GM23338 (cell line): Measurements from ENCODE around the gene HVCN1. TPM values are rescaled to one million over a fixed set of nuclear protein-coding genes. Genes with fewer than 3 reads are reported as not detected.

Source experiments
- ATAC-seq: fragments of 200-7000 bp; cut with Tn5 transposase; 3 replicates; pipeline ENCODE4 v1.9.1; 2020
- DNase-seq: peaks from one replicate; pipeline ENCODE4 v3.0.0-alpha.2; 2015; ENCODE audit warnings: low spot score
- H2AFZ ChIP-seq: fragments of 200-600 bp; sonication (generic); 2 replicates; pipeline ENCODE4 v1.8.0; 2016; ENCODE audit warnings: antibody characterized with exemption, mild to moderate bottlenecking, moderate library complexity
- H3F3A ChIP-seq: fragments of 200-600 bp; sonication (generic); replicated peaks from 2 replicates; pipeline ENCODE4 v1.8.0; 2017; ENCODE audit warnings: antibody characterized with exemption, mixed run types, low read depth
- H3K27ac ChIP-seq: fragments of 200-600 bp; sonication (generic); 2 replicates; pipeline ENCODE4 v1.6.1; 2016; ENCODE audit warnings: low read depth
- H3K27me3 ChIP-seq: fragments of 200-600 bp; sonication (generic); 2 replicates; pipeline ENCODE4 v1.8.0; 2016; ENCODE audit warnings: mild to moderate bottlenecking, mixed run types, moderate library complexity; ENCODE audit not compliant: insufficient read depth
- H3K36me3 ChIP-seq: fragments of 200-600 bp; sonication (generic); 2 replicates; pipeline ENCODE4 v1.8.0; 2016; ENCODE audit warnings: mild to moderate bottlenecking; ENCODE audit not compliant: insufficient read depth
- H3K4me1 ChIP-seq: fragments of 200-600 bp; sonication (generic); 2 replicates; pipeline ENCODE4 v1.8.0; 2016; ENCODE audit warnings: mild to moderate bottlenecking, moderate library complexity; ENCODE audit not compliant: insufficient read depth
- H3K4me2 ChIP-seq: fragments of 200-600 bp; sonication (generic); 2 replicates; pipeline ENCODE4 v1.7.1; 2017; ENCODE audit warnings: mixed run types
- H3K4me3 ChIP-seq: fragments of 200-600 bp; sonication (generic); 2 replicates; pipeline ENCODE4 v1.6.1; 2016; ENCODE audit warnings: mixed run types
- H3K79me2 ChIP-seq: fragments of 200-600 bp; sonication (generic); replicated peaks from 2 replicates; pipeline ENCODE4 v1.8.0; 2017; ENCODE audit warnings: mild to moderate bottlenecking; ENCODE audit not compliant: insufficient read depth
- H3K9me2 ChIP-seq: fragments of 200-600 bp; sonication (generic); 2 replicates; pipeline ENCODE4 v1.8.0; 2017; ENCODE audit not compliant: insufficient read depth
- H4K20me1 ChIP-seq: fragments of 200-600 bp; sonication (generic); replicated peaks from 2 replicates; pipeline ENCODE4 v1.8.0; 2017; ENCODE audit warnings: mild to moderate bottlenecking; ENCODE audit not compliant: insufficient read depth
- H3K27ac Mint-ChIP-seq: 2 replicates; pipeline ENCODE4 v1.8.0; 2020; ENCODE audit warnings: inconsistent platforms, mild to moderate bottlenecking, moderate library complexity, mixed read lengths
- H3K27me3 Mint-ChIP-seq: 3 replicates; pipeline ENCODE4 v1.8.0; 2022; ENCODE audit warnings: low read depth, mild to moderate bottlenecking, moderate library complexity, mixed read lengths, inconsistent platforms; ENCODE audit not compliant: insufficient read depth, poor library complexity
- H3K36me3 Mint-ChIP-seq: 3 replicates; pipeline ENCODE4 v1.8.0; 2021; ENCODE audit warnings: low read depth, mild to moderate bottlenecking, inconsistent platforms, moderate library complexity, mixed read lengths
- H3K4me1 Mint-ChIP-seq: 3 replicates; pipeline ENCODE4 v1.8.0; 2020; ENCODE audit warnings: mild to moderate bottlenecking, inconsistent platforms, mixed read lengths
- H3K4me3 Mint-ChIP-seq: 3 replicates; pipeline ENCODE4 v1.8.0; 2021; ENCODE audit warnings: moderate library complexity, mild to moderate bottlenecking, inconsistent platforms, mixed read lengths
- H3K9me3 Mint-ChIP-seq: 3 replicates; pipeline ENCODE4 v1.8.0; 2020; ENCODE audit warnings: moderate library complexity, mild to moderate bottlenecking, inconsistent platforms, mixed read lengths
- CREB1 ChIP-seq: fragments of 250-450 bp; sonication (Bioruptor Pico); IDR thresholded peaks from 2 replicates; pipeline ENCODE4 v1.5.0; 2020; ENCODE audit warnings: low read depth, mild to moderate bottlenecking, moderate library complexity
- EZH2 ChIP-seq: fragments of 200-600 bp; sonication (generic); IDR thresholded peaks from one replicate; pipeline ENCODE4 v1.8.0; 2017; ENCODE audit warnings: antibody characterized with exemption, mild to moderate bottlenecking, low read depth; ENCODE audit not compliant: unreplicated experiment
- EZH2phosphoT487 ChIP-seq: fragments of 200-600 bp; sonication (generic); IDR thresholded peaks from one replicate; pipeline ENCODE4 v1.8.1; 2018; ENCODE audit warnings: antibody characterized with exemption; ENCODE audit not compliant: unreplicated experiment
- JUNB ChIP-seq: IDR thresholded peaks from one replicate; pipeline ENCODE4 v1.6.1; 2016; ENCODE audit warnings: antibody characterized with exemption; ENCODE audit not compliant: unreplicated experiment
- NANOG ChIP-seq: IDR thresholded peaks from 2 replicates; pipeline ENCODE4 v1.6.1; 2016; ENCODE audit warnings: antibody characterized with exemption, borderline replicate concordance
- POLR2AphosphoS5 ChIP-seq: IDR thresholded peaks from 2 replicates; pipeline ENCODE4 v1.6.1; 2016; ENCODE audit warnings: antibody characterized with exemption, low read depth
- STAT1 ChIP-seq: IDR thresholded peaks from one replicate; pipeline ENCODE4 v1.6.1; 2016; ENCODE audit warnings: antibody characterized with exemption; ENCODE audit not compliant: unreplicated experiment
- ZNF114 ChIP-seq: fragments of 250-450 bp; sonication (Bioruptor Pico); IDR thresholded peaks from 2 replicates; pipeline ENCODE4 v1.5.0; 2020; ENCODE audit warnings: mild to moderate bottlenecking, moderate library complexity
- ZNF331 ChIP-seq: fragments of 250-450 bp; sonication (Bioruptor Pico); IDR thresholded peaks from 2 replicates; pipeline ENCODE4 v1.5.0; 2020; ENCODE audit warnings: low read depth, mild to moderate bottlenecking, moderate library complexity
- polyA plus RNA-seq: library from polyadenylated mRNA; unstranded; fragments of >200 nt; fragmentation: Nextera tagmentation; extraction: Ambion mirVana; gene quantifications from 2 replicates; pipeline ENCODE4 v1.2.1, GENCODE V29; 2016
- total RNA-seq: library from RNA; depleted of rRNA; stranded (reverse); fragments of >200 nt; shearing (Covaris generic); gene quantifications from 2 replicates; pipeline ENCODE4 v1.2.3, GENCODE V29; 2014
- TF ChIP-seq, protein P1 (sequence below): IDR thresholded peaks from 2 replicates; pipeline ENCODE4 v1.6.1; 2016; ENCODE audit warnings: antibody characterized with exemption
- TF ChIP-seq, protein P2 (sequence below), 2 experiments: fragments of 200-600 bp in 1 of 2; sonication (generic) in 1 of 2; conservative IDR thresholded peaks; 2 replicates each; pipeline versions ENCODE4 v1.5.1 to v1.6.1; 2016 to 2017; ENCODE audit warnings: antibody characterized with exemption in 2 of 2, low read depth in 2 of 2, mild to moderate bottlenecking in 2 of 2, moderate library complexity in 1 of 2
- TF ChIP-seq, protein P3 (sequence below): fragments of 250-450 bp; sonication (Bioruptor Pico); IDR thresholded peaks from 2 replicates; pipeline ENCODE4 v1.5.0; 2020; ENCODE audit warnings: mild to moderate bottlenecking, moderate library complexity
- TF ChIP-seq, protein P4 (sequence below): IDR thresholded peaks from one replicate; pipeline ENCODE4 v1.6.1; 2018; ENCODE audit warnings: antibody characterized with exemption; ENCODE audit not compliant: unreplicated experiment

HVCN1 gene
- total and polyA plus RNA-seq, 2 experiments from 2014 or later: 10.4 to 10.7 TPM

DNA sequence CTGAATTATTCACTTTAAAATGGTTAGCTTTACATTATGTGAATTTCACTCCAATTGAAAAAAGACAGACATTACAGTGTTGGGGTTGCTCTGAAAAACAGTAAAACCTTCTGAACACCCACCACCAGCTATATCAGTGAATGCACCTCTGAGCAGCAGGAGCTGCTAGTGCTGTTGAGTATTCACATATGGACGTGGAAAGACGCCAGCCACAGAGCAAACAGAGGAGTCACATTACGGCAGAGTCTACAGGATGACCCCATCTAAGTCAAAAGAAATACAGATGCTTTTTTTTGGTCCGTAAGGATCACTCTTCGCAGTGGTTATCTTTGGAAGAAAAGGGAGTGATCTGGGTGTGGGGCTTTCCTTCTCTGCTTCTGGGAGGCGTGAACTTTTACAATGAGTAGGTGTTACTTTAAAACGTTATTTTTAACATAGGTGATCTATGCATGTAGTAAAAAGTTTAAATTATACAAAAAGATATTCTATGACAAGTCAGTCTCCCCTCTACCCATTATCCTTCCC lies 4.5 kb downstream of the HVCN1 start:
- H3K4me1 Mint-ChIP-seq: peaks cover 4% of the 10 kb centered on the region; the same call in 1 of the 3 replicates
- Histone ChIP-seq H3F3A (no peaks in the 10 kb centered on the region), H3K9me2 (no peaks in the 10 kb centered on the region), H3K27ac (0 out of 2 replicates have a peak overlapping the region, but pooled peaks have one; percentile 26), H2AFZ (no peak overlapping the region), H3K4me1 (no peaks in the 10 kb centered on the region), H3K4me3 (no peak overlapping the region), H3K4me2 (no peak overlapping the region), H3K36me3 (no peaks in the 10 kb centered on the region), H3K79me2 (no peaks in the 10 kb centered on the region), H4K20me1 (no peaks in the 10 kb centered on the region), H3K27me3 (peaks cover 15% of the 10 kb centered on the region)
- no peak for DNase-seq
- no peaks in the 10 kb centered on the region; the same call in none of the 3 replicates for H3K36me3 Mint-ChIP-seq
- no peak for TF ChIP-seq EZH2phosphoT487
- no peak for TF ChIP-seq POLR2AphosphoS5
- TF ChIP-seq NANOG: no peak
- no peak for TF ChIP-seq ZNF114 (CRISPR knock-in tag)
- TF ChIP-seq STAT1: no peak
- no peak for TF ChIP-seq CREB1 (CRISPR knock-in tag)
- TF ChIP-seq, protein P1, sequence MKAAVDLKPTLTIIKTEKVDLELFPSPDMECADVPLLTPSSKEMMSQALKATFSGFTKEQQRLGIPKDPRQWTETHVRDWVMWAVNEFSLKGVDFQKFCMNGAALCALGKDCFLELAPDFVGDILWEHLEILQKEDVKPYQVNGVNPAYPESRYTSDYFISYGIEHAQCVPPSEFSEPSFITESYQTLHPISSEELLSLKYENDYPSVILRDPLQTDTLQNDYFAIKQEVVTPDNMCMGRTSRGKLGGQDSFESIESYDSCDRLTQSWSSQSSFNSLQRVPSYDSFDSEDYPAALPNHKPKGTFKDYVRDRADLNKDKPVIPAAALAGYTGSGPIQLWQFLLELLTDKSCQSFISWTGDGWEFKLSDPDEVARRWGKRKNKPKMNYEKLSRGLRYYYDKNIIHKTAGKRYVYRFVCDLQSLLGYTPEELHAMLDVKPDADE: no peak
- TF ChIP-seq EZH2: no peak
- no peak for TF ChIP-seq JUNB
- TF ChIP-seq, protein P2, sequence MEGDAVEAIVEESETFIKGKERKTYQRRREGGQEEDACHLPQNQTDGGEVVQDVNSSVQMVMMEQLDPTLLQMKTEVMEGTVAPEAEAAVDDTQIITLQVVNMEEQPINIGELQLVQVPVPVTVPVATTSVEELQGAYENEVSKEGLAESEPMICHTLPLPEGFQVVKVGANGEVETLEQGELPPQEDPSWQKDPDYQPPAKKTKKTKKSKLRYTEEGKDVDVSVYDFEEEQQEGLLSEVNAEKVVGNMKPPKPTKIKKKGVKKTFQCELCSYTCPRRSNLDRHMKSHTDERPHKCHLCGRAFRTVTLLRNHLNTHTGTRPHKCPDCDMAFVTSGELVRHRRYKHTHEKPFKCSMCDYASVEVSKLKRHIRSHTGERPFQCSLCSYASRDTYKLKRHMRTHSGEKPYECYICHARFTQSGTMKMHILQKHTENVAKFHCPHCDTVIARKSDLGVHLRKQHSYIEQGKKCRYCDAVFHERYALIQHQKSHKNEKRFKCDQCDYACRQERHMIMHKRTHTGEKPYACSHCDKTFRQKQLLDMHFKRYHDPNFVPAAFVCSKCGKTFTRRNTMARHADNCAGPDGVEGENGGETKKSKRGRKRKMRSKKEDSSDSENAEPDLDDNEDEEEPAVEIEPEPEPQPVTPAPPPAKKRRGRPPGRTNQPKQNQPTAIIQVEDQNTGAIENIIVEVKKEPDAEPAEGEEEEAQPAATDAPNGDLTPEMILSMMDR (conservative IDR thresholded peaks at IDR 0.05; ENCODE audit: low read depth in 2 of 2): no peak
- TF ChIP-seq ZNF331: no peak
- TF ChIP-seq, protein P3, sequence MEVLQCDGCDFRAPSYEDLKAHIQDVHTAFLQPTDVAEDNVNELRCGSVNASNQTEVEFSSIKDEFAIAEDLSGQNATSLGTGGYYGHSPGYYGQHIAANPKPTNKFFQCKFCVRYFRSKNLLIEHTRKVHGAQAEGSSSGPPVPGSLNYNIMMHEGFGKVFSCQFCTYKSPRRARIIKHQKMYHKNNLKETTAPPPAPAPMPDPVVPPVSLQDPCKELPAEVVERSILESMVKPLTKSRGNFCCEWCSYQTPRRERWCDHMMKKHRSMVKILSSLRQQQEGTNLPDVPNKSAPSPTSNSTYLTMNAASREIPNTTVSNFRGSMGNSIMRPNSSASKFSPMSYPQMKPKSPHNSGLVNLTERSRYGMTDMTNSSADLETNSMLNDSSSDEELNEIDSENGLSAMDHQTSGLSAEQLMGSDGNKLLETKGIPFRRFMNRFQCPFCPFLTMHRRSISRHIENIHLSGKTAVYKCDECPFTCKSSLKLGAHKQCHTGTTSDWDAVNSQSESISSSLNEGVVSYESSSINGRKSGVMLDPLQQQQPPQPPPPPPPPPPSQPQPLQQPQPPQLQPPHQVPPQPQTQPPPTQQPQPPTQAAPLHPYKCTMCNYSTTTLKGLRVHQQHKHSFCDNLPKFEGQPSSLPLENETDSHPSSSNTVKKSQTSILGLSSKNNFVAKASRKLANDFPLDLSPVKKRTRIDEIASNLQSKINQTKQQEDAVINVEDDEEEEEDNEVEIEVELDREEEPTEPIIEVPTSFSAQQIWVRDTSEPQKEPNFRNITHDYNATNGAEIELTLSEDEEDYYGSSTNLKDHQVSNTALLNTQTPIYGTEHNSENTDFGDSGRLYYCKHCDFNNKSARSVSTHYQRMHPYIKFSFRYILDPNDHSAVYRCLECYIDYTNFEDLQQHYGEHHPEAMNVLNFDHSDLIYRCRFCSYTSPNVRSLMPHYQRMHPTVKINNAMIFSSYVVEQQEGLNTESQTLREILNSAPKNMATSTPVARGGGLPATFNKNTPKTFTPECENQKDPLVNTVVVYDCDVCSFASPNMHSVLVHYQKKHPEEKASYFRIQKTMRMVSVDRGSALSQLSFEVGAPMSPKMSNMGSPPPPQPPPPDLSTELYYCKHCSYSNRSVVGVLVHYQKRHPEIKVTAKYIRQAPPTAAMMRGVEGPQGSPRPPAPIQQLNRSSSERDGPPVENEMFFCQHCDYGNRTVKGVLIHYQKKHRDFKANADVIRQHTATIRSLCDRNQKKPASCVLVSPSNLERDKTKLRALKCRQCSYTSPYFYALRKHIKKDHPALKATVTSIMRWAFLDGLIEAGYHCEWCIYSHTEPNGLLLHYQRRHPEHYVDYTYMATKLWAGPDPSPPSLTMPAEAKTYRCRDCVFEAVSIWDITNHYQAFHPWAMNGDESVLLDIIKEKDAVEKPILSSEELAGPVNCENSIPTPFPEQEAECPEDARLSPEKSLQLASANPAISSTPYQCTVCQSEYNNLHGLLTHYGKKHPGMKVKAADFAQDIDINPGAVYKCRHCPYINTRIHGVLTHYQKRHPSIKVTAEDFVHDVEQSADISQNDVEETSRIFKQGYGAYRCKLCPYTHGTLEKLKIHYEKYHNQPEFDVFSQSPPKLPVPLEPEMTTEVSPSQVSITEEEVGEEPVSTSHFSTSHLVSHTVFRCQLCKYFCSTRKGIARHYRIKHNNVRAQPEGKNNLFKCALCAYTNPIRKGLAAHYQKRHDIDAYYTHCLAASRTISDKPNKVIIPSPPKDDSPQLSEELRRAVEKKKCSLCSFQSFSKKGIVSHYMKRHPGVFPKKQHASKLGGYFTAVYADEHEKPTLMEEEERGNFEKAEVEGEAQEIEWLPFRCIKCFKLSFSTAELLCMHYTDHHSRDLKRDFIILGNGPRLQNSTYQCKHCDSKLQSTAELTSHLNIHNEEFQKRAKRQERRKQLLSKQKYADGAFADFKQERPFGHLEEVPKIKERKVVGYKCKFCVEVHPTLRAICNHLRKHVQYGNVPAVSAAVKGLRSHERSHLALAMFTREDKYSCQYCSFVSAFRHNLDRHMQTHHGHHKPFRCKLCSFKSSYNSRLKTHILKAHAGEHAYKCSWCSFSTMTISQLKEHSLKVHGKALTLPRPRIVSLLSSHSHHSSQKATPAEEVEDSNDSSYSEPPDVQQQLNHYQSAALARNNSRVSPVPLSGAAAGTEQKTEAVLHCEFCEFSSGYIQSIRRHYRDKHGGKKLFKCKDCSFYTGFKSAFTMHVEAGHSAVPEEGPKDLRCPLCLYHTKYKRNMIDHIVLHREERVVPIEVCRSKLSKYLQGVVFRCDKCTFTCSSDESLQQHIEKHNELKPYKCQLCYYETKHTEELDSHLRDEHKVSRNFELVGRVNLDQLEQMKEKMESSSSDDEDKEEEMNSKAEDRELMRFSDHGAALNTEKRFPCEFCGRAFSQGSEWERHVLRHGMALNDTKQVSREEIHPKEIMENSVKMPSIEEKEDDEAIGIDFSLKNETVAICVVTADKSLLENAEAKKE (CRISPR knock-in tag): no peak
- TF ChIP-seq, protein P4, sequence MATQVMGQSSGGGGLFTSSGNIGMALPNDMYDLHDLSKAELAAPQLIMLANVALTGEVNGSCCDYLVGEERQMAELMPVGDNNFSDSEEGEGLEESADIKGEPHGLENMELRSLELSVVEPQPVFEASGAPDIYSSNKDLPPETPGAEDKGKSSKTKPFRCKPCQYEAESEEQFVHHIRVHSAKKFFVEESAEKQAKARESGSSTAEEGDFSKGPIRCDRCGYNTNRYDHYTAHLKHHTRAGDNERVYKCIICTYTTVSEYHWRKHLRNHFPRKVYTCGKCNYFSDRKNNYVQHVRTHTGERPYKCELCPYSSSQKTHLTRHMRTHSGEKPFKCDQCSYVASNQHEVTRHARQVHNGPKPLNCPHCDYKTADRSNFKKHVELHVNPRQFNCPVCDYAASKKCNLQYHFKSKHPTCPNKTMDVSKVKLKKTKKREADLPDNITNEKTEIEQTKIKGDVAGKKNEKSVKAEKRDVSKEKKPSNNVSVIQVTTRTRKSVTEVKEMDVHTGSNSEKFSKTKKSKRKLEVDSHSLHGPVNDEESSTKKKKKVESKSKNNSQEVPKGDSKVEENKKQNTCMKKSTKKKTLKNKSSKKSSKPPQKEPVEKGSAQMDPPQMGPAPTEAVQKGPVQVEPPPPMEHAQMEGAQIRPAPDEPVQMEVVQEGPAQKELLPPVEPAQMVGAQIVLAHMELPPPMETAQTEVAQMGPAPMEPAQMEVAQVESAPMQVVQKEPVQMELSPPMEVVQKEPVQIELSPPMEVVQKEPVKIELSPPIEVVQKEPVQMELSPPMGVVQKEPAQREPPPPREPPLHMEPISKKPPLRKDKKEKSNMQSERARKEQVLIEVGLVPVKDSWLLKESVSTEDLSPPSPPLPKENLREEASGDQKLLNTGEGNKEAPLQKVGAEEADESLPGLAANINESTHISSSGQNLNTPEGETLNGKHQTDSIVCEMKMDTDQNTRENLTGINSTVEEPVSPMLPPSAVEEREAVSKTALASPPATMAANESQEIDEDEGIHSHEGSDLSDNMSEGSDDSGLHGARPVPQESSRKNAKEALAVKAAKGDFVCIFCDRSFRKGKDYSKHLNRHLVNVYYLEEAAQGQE: no peak
- H3K9me3 Mint-ChIP-seq: no peaks in the 10 kb centered on the region; the same call in 2 of the 3 replicates
- no peak overlapping the region for H3K27ac Mint-ChIP-seq
- H3K27me3 Mint-ChIP-seq: peaks cover 15% of the 10 kb centered on the region
- no peak overlapping the region for H3K4me3 Mint-ChIP-seq
- no peak for ATAC-seq
